Mononuclear cell (primary cell): Measurements from ENCODE around the gene MAPT. TPM values are rescaled to one million over a fixed set of nuclear protein-coding genes. Genes with fewer than 3 reads are reported as not detected.
"Not testable (repeated sequence)": the region's sequence is repeated elsewhere in the genome, so short reads cannot be mapped to it uniquely, and the experiment has no call there.

Experiments used
- H3K27me3 ChIP-seq: 2 replicates; pipeline ENCODE4 v1.6.0; 2011; ENCODE audit warnings: low read length, control low read depth; ENCODE audit not compliant: insufficient read depth
- H3K4me1 ChIP-seq: 2 replicates; pipeline ENCODE4 v1.5.1; 2011; ENCODE audit warnings: mild to moderate bottlenecking, low read length, control low read depth; ENCODE audit not compliant: insufficient read depth
- H3K4me3 ChIP-seq: 2 replicates; pipeline ENCODE4 v1.5.1; 2011; ENCODE audit warnings: mild to moderate bottlenecking, low read length, moderate library complexity
- H3K9me3 ChIP-seq: 2 replicates; pipeline ENCODE4 v1.5.1; 2011; ENCODE audit warnings: low read depth, mild to moderate bottlenecking, control low read depth, low read length
- total RNA-seq: library from RNA; depleted of rRNA; stranded (reverse); fragments of >200 nt; gene quantifications from one replicate; pipeline ENCODE4 v1.2.3, GENCODE V29; 2012

Gene MAPT
- total RNA-seq, 1 donor: 0.10 TPM

GRCh38 chr17:45902892-45903346, 8.6 kb downstream of the MAPT start:
- H3K27me3 ChIP-seq: peaks cover 39% of the 10 kb centered on the region
- H3K4me1 ChIP-seq: no peaks in the 10 kb centered on the region
- no peaks in the 10 kb centered on the region for H3K9me3 ChIP-seq
- no peak overlapping the region for H3K4me3 ChIP-seq

DNA sequence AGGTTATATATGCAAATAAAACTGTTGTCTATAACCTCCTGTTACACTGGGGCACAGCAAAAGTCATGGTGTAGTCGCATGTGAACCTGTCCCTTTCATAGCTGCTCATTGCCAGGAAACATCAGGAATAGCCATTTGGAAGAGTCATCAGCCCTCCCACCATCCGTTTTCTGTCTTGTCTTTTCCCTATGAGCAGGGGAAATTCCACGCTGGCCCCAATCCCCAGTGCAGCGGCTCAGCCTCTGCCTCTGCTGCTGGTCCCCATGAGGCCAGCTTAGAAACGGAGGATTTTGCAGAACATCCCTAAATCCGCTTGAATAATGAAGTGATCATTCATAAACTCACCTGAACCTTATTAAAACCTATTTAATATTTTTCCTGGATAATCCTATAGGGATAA, 10.5 kb downstream of the MAPT start:
- Histone ChIP-seq H3K27me3 (peaks cover 19% of the 10 kb centered on the region), H3K4me3 (no peak overlapping the region), H3K4me1 (no peaks in the 10 kb centered on the region), H3K9me3 (no peaks in the 10 kb centered on the region)

DNA sequence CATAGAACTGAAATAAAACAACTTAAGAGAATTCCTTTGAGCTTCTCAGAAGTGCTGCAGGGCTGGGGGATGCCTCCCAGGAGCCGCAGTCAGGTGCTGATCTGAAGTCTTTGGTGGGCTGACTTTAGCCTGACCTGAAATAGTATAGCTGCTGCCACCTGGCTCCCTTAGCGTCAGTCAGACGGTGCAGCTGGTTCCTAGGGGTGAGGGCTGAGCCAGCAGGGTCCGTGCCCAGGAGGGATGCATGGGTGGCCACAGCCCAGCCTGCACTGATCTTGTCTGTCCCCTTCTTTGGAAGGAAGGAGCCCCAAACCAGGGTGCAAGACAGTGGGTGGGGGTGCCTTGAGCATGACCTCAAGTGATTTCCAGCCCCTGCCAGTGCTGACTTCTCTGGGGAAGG, 11.5 kb downstream of the MAPT start:
- H3K27me3 ChIP-seq: peaks cover 17% of the 10 kb centered on the region
- H3K4me1 ChIP-seq: no peaks in the 10 kb centered on the region
- no peaks in the 10 kb centered on the region for H3K9me3 ChIP-seq
- no peak overlapping the region for H3K4me3 ChIP-seq

GRCh38 chr17:45906237-45906636, 11.9 kb downstream of the MAPT start:
- Histone ChIP-seq H3K4me3 (no peak overlapping the region), H3K4me1 (no peaks in the 10 kb centered on the region), H3K9me3 (no peaks in the 10 kb centered on the region), H3K27me3 (peaks cover 13% of the 10 kb centered on the region)

DNA sequence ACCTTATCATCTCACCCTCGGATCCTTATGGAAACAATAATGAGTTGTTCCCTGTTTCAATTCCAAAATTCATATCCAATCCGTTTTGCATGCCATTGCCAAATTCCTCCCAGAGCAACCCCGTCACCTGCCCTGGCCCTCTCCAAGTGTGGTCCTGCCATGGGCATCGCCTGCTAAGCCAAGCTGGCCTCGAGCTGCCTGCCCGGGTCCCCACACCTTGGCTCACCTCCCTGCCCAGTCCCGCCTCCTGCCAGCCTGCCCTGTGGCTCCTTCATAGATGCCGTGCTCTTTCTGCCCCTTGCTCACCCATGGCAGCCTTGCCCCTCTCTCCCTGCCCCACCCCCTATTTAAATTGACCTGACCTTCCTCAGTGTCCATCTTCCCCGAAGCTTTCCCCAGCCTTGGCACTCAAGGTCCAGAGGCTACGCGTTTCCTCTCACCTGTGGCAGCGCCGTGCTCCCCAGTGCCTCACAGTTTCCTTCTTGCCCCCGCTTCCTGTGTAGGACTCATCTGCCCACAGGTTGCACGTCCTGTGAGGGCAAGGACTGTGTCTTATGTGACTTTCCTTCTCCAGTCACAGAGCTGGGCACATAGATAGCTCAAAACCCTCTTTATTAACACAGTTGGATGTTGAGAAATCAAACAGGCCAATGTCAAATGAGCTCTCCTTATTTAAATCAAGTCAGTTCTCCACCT, 12.7 kb downstream of the MAPT start:
- peaks cover 9% of the 10 kb centered on the region for H3K27me3 ChIP-seq
- H3K4me1 ChIP-seq: no peaks in the 10 kb centered on the region
- H3K4me3 ChIP-seq: no peak overlapping the region
- H3K9me3 ChIP-seq: no peaks in the 10 kb centered on the region

- Histone ChIP-seq H3K27me3 (peaks cover 11% of the 10 kb centered on the region), H3K9me3 (no peaks in the 10 kb centered on the region), H3K4me1 (no peaks in the 10 kb centered on the region), H3K4me3 (no peak overlapping the region)
Observed at GRCh38 chr17:45907750-45908395, 13.5 kb downstream of the MAPT start.

- Histone ChIP-seq H3K9me3 (no peaks in the 10 kb centered on the region), H3K27me3 (peaks cover 8% of the 10 kb centered on the region), H3K4me3 (no peak overlapping the region), H3K4me1 (no peaks in the 10 kb centered on the region)
Observed at GRCh38 chr17:45908460-45908859, 14.1 kb downstream of the MAPT start.

DNA sequence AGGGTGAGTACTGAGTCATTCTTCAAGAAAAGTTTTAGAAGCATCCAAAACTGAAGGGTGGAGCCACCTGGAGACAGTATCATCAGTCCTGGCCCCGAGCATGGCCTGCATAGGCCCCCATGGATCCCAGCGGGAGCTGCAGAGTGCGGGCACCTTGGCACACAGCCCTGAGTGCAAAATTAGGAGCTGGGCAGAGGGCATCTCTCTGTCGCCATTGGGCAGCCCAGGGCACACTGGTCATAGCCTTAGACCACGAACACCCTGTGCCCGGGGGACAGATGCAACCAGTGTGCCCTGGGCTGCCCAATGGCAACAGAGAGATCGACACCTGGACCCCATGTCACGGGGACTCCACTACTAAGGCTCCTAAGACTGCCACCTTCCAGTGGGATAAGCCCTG, 14.6 kb downstream of the MAPT start:
- Histone ChIP-seq H3K4me1 (no peaks in the 10 kb centered on the region), H3K4me3 (no peak overlapping the region), H3K9me3 (no peaks in the 10 kb centered on the region), H3K27me3 (peaks cover 8% of the 10 kb centered on the region)

GRCh38 chr17:45910667-45911066, 16.3 kb downstream of the MAPT start:
- H3K4me3 ChIP-seq: no peak overlapping the region
- no peaks in the 10 kb centered on the region for H3K4me1 ChIP-seq
- peaks cover 3% of the 10 kb centered on the region for H3K27me3 ChIP-seq
- H3K9me3 ChIP-seq: no peaks in the 10 kb centered on the region

DNA sequence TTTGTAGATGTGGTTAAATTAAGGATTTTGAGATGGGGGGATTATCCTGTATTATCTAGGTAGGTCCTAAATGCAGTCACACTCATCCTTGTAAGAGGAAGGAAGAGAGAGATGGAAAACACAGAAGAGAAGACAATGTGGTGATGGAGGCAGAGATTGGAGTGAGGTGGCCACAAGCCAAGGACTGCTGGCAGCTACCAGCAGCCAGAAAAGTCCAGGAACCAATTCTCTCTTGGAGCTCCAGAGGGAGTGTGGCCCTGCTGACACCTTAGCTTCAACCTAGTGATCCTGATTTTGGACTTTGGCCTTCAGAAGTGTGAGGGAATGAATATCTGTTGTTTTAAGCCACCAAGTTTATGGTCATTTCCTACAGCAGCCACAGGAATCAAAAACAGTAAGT, 18.0 kb downstream of the MAPT start:
- Histone ChIP-seq H3K9me3 (no peaks in the 10 kb centered on the region), H3K27me3 (peaks cover 3% of the 10 kb centered on the region), H3K4me3 (no peak overlapping the region)

GRCh38 chr17:45913030-45913429, 18.7 kb downstream of the MAPT start:
- not testable (repeated sequence) for H3K4me1 ChIP-seq, H3K27me3 ChIP-seq, H3K9me3 ChIP-seq, H3K4me3 ChIP-seq

More for the DNA sequence above, 18.0 kb downstream of the MAPT start:
- H3K4me1 ChIP-seq: no peaks in the 10 kb centered on the region

DNA sequence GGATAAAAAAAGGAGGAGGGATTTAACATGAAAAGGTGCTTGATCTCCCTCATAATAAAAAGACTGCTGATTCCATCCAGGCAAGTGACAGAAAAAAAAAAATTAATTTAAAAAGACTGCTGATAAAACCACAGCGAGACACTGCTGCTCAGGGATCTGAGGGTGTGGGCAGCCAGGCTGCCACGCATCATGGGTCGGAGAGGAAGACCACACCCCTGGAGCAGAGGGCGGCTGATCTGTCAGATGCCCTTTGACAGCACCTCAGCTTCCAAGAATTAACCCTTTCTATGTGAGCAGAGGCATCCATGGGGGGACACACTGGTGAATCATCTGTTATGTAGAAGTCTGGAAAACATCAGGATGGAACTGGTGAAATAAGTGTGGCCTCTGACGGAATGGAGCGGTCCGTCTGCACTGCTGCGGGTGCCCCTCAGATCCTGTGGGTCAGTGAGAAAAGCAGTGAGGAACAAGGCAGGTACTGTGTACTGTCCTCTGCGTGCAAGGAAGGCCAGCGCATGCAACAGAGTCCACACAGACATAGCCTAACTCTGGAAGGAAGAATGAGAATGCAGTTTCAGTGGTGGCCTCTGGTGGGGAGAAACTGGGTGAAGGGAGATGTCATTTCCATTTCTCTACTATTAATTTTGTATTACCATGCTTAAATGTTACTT, 19.8 kb downstream of the MAPT start:
- H3K9me3 ChIP-seq: no peaks in the 10 kb centered on the region
- H3K4me1 ChIP-seq: no peaks in the 10 kb centered on the region
- H3K4me3 ChIP-seq: no peak overlapping the region
- peaks cover 3% of the 10 kb centered on the region for H3K27me3 ChIP-seq

DNA sequence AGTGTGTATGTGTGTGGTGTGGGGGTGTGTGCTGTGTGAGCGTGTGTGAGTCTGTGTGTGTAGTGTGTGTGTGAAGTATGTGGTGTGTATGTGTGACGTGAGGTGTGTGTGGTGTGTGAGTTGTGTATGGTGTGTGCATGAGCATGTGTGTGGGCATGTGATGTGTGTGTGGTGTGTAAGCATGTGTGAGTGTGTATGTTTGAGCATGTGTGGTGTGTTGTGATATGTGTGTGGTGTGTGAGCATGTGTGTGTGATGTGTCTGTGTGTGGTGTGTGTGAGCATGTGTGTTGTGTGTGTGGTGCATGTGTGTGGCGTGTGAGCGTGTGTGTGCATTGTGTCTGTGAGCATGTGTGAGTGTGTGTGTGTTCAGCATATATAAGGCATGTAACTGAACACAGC, 20.9 kb downstream of the MAPT start:
- H3K27me3 ChIP-seq: peaks cover 3% of the 10 kb centered on the region
- no peaks in the 10 kb centered on the region for H3K4me1 ChIP-seq
- H3K4me3 ChIP-seq: no peak overlapping the region
- no peaks in the 10 kb centered on the region for H3K9me3 ChIP-seq

DNA sequence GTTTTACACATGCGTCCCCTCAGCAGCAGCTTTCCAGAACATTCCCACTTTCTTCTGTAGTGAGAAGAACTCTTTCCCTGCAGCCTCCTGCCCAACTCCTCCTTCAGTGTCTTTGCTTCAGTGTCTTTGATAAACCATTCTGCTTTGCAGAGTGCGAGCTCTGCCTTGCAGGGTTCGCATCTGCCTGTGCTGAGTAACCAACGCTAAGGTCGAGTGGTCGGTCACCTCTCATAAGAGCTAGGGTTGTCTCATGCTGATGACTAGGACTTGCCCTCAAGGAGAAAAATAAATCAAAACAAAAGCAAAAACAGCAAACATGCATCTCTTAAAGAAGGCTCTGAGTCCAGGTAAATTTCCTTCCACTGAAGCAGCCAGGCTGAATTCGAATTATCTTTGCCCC, 22.7 kb downstream of the MAPT start:
- no peak overlapping the region for H3K4me3 ChIP-seq
- peaks cover 3% of the 10 kb centered on the region for H3K27me3 ChIP-seq
- H3K9me3 ChIP-seq: no peaks in the 10 kb centered on the region
- no peaks in the 10 kb centered on the region for H3K4me1 ChIP-seq

DNA sequence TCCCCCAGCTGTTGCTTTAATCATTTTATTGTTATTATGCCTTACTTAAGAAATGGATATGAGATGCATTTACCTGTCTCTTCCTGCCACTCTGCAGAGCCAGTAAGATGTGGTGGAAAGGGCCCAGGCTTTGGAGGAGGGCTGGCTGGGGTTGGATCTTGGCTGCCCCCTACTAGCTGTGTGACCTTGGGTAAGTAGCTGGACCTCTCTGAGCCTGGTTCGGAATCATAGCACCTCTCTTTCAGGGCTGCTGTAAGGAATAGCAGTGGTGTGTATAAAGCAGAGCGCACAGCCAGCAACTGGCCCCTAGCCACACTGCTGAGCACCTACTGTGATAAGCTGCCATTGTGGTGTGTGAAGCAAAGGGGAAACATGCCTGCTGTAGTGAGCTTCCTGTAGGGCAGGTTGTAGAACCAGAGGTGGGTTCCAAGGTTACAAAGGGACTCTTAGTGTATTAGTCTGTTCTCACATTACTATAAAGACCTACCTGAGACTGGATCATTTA, 23.9 kb downstream of the MAPT start:
- no peaks in the 10 kb centered on the region for H3K9me3 ChIP-seq
- no peak overlapping the region for H3K4me3 ChIP-seq
- no peaks in the 10 kb centered on the region for H3K4me1 ChIP-seq
- no peaks in the 10 kb centered on the region for H3K27me3 ChIP-seq
